Subcutaneous adipose tissue (tissue), 4 donors: Measurements from ENCODE around the gene LMOD2. TPM values are rescaled to one million over a fixed set of nuclear protein-coding genes. Genes with fewer than 3 reads are reported as not detected.

Source experiments
- CTCF ChIP-seq: fragments of 450-650 bp; IDR thresholded peaks from one replicate; pipeline ENCODE4 v1.5.1; 2016; ENCODE audit warnings: low read depth, mild to moderate bottlenecking, control low read depth, antibody characterized with exemption, moderate library complexity
- total RNA-seq, 4 donors: library from RNA; depleted of rRNA; stranded (reverse); fragments of >200 nt; gene quantifications; one replicate each; pipeline ENCODE4 v1.1.0, GENCODE V29; 2016

The LMOD2 gene
- total RNA-seq, 4 donors from 2014 or later, result not detected

- no peak for TF ChIP-seq CTCF
Measured at GRCh38 chr7:123653162-123653561, 2.5 kb upstream of the LMOD2 start.

GRCh38 chr7:123656544-123657303 lies 1.1 kb downstream of the LMOD2 start:
- no peak for TF ChIP-seq CTCF

- TF ChIP-seq CTCF, result no peak
Measured at GRCh38 chr7:123657304-123657685, 1.6 kb downstream of the LMOD2 start.

GRCh38 chr7:123658023-123658422 lies 2.4 kb downstream of the LMOD2 start:
- TF ChIP-seq CTCF, result no peak

- no peak for TF ChIP-seq CTCF
Measured at GRCh38 chr7:123660514-123661354, 5.1 kb downstream of the LMOD2 start.

GRCh38 chr7:123661765-123662164 lies 6.1 kb downstream of the LMOD2 start:
- no peak for TF ChIP-seq CTCF

- TF ChIP-seq CTCF, result no peak
Measured at GRCh38 chr7:123662293-123662692, 6.6 kb downstream of the LMOD2 start.
